SH-SY5Y (cell line): ENCODE measurements around the gene GET3.

ENCODE experiments used
- GATA2 ChIP-seq: IDR thresholded peaks from 2 replicates; pipeline ENCODE4 v1.6.1; 2011; ENCODE audit warnings: mild to moderate bottlenecking, low read depth, low read length
- GATA3 ChIP-seq: IDR thresholded peaks from 2 replicates; pipeline ENCODE4 v1.6.1; 2011; ENCODE audit warnings: low read depth, mild to moderate bottlenecking, low read length, moderate library complexity

The GET3 gene

DNA sequence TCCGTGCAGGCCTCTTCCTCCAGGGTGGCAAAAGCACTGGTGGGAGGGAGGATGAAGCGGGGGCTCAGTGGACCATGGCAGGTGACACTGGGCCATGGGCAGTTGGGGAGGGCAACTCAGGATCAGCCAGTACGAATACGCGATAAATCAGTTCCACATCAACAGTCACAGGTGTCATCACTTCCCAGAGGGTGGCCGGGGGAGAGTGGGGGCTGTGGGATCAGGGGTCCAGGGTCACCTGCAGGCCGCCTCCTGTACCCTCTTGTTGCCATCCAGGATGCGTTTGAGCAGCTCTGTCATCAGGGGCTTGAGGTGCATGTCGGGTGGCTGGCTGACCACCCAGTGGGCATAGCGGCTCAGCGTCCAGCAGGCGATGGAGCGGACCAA, 31.0 kb upstream of the GET3 start:
- TF ChIP-seq GATA3 (no peak), GATA2 (no peak)

DNA sequence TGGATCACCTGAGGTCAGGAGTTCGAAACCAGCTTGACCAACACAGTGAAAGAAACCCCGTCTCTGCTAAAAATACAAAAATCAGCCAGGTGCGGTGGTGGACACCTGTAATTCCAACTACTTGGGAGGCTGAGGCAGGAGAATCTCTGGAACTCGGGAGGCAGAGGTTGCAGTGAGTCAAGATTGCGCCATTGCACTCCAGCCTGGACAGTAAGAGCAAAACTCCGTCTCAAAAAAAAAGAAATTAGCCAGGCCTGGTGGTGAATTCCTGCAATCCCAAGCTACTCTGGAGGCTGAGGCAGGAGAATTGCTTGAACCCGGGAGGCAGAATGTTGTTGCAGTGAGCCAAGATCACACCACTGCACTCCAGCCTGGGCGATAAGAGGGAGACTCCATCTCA, 28.7 kb upstream of the GET3 start:
- TF ChIP-seq GATA2 (no peak), GATA3 (no peak)

DNA sequence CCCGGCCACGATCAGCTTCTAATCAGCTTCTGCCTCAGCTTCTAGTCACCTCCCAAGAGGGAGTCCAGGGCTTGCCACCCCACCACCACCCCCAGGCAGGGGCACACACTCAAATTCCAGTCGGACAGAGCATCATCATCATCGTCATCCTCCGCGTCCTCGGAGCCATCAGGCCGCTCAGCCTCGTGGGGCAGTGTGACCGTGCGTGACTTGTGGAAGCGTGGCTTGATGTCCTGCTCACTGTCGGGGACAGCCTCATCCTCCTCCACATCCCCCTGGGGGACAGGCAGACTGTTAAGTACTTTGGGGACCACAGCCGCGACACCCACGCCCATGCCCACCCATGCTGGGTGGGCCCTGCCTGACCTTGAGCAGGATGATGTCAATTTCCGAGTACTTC, 26.1 kb upstream of the GET3 start:
- no peak for TF ChIP-seq GATA2
- no peak for TF ChIP-seq GATA3

DNA sequence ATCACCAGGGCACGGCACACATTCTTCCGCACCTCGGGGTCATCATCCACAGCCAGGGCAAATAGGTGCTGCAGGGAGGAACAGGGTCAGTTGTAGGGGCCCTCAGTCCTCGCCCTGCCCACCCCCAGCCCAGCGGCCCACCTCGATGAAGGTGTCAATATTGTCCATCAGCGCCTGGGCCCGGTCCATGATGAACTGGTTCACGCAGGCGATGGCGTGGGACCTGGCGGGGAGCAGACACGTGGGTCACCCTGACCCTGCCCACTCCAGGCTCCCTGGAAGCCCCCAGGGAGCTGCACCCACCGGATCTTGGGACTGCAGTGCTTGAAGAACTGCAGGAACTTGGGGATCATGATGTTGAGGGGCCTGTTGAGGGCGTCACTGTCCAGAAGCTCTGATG, 22.2 kb upstream of the GET3 start:
- TF ChIP-seq GATA2 (no peak), GATA3 (no peak)

DNA sequence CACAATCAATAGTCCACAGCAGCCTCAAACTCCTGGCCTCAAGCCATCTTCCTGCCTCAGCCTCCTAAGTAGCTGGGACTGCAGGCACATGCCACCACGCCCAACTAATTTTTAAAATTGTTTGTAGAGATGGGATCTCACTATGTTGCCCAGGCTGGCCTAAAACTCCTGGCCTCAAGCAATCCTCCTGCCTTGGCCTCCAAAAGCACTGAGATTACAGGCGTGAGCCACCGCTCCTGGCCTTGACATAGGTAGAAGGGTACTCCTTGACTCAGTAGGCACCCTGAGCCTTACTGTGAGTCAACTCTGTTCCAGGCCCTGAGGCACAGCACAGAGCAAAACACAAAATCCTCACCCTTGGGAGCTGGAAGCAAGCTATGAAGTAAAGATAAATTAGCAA, 21.4 kb upstream of the GET3 start:
- TF ChIP-seq GATA2 = no peak
- TF ChIP-seq GATA3 = no peak

DNA sequence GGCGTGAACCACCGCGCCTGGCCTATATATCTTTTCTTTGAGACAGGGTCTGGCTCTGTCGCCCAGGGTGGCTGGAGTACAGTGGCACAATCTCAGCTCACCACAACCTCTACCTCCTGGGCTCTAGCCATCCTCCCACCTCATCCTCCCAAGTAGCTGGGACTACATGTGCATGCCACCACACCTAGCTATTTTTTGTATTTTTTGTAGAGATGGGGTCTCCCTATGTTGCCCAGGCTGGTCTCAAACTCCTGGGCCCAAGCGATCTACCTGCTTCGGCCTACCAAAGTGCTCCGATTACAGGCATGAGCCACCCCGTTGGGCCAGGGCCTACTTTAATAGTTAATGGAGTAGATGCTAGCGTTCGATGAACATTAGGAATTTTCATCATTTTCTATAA, 17.0 kb upstream of the GET3 start:
- TF ChIP-seq GATA2 = no peak
- TF ChIP-seq GATA3 = no peak

DNA sequence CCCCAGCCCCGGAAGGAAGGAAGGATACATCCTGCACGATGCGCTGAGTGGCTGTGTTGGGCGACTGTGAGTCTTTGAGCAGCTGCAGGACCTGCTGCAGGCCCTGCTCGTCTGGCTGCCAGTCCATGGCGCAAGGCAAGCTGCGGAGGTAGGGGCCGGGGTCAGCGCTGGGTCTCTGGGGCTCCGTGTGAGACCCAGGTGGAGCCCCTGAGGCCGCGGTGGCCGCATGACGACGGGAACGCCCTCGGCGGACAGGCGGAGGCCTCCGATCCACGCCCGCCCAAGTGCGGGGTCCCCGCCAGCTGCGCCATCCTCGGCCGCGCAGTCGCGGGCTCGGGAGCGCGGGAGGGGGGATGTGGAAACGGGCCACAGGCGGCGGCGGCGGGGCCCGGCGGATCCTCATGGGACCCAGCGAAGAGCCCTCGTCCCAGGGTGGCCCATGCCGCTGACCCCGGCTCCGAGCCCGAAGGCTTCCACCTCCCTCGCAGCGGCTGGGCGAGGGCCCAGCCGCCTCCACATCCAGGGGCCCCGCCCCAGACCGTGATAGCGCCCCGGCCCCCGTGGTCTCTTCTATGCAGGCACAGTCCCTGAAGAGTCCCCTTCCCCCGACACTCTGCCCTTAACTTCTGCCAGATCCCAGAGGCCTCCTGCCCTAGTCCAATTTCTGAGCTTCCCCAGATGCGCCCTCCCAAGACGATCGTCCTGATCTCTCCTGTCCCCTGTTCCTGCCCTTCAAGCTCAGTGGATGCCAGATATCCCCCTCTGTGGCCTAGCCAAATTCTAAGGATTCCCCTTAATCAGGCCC, 16.2 kb upstream of the GET3 start:
- TF ChIP-seq GATA3 (no peak), GATA2 (no peak)

DNA sequence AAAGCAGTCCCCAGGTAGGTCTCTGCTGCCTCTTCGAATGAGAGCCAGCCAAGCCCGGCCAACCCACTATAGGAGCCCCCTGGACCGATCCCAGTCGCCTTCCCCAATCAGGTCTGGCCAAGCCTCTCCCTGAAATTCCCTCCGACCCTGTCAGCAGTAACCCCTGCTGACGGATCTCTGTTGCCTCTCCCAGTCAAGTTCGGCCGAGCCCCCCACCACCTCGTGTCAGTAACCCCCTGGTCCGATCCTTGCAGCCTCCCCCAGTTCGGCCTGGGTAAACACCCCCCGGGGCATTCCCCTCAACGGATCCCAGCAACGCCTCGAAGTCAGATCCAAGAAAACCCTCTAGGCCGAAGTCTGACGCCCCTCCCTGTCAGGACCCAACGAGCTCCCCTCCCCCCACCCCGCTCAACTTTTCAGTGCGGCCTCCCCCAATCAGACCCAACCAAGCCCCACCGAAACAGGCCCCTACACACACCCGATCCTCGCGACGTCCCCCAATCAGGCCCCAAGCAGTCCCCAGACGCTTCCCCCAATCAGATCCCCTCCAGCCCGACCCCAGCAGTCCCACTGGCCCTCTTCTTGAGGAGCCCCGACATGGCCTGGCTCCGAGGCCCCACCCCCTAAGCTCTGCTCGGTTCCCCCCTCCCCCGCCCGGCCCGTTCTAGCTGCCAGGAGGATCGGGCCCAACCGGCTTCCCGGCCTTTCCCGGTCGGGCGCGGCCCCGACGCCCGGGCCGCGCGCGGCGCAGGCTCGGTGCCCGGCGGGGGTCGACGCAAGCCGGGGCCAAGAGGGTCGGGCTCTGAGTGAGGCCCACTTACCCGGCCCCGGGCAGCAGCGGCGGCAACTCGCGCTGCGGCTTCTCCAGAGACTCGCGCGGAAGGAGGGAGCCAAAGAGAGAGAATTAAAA, 15.4 kb upstream of the GET3 start:
- TF ChIP-seq GATA3 (no peak), GATA2 (no peak)

DNA sequence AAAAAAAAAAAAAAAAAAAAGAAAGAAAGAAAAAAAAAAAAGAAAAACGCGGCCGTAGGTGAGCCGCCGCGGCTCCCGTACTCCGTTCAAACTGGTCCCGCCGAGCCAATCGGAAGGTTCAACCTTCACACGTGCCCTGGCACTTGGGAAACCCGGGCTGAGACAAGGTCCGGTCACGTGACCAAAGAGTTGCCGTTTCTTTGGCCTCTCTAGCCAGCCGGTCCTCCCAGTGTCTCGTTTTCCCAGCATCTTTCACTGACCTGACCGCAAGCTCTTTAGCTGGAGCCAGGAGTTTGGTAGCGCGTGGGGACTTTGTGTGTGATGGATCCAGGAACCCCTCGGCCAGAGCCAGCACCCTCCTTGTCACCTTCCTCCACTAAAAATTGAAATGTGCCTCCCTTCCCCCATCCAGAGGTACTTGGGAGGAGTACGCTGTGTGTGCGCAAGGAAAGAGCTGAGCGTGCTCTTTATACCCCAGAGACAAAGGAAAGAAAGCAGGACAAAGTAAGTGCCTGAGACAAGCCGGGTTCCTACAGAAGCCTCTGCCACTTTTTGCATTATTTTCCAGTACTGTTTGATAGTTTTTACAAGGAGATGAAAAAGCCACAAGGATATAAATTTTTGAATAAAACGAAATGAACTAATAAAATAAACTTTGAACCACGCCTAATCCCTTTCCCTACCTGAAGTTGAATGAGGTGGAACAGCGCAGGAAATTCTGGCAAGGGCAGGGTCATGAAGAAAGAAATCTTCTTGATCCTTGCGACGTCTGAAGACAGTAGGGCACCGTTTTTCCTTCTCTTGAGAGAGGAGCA, 14.5 kb upstream of the GET3 start:
- no peak for TF ChIP-seq GATA2
- TF ChIP-seq GATA3 = no peak

DNA sequence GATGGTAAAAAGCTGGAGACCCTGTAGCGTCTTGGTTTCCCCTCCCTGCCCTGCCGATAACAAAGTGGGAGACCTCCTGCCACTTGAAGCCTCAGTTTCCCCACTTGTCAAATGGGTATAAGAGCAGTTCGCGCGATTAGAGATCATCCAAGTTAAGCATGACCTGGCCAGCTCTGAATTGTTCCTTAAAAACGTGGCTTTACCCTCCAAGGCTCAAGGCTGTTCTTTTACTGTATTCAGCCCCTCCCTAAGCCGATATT, 14.0 kb upstream of the GET3 start:
- TF ChIP-seq GATA3 (no peak), GATA2 (no peak)

DNA sequence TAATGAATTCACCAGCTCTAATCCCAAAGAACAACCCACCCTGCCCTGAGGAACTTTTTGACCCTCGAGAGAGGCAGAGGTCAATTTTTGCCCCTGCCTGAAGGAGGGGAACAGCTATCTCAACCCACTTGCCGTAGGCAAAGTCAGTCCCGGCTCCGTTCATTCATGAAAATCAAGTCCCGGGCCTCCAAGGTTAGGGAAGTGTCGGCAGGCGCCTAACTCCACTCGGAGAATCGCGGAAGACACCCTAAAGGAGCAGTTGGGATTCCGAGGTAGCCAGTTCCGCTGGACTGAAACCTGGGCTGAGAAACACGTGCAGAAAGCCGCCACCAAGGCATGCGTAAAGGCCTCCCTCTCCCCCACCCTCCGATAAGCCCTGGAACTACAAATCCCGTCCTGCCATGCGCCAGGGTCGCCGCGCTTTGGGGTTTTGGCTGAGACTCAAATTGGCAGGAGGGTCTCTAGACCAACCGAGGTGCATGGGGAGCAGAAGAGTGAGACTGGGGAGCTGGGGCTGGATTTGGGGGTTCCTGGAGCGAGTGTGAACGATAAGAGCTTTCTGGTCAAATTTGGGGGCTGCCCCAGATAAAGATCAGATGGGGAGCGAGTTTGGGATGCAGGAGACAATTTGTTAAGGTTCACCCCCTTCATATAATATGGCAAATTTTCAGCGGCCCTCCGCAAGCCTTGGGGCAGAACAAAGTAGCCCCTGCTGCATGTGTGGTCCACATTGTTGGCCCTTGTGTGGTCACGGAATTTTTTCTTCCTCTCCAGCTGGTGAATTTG, 13.5 kb upstream of the GET3 start, which contains the start of gene TNPO2:
Gene TNPO2 (minus strand): TSS at position 292 of the 786 bp plus-strand sequence. CDS start 2,955 bp downstream, outside the sequence.
- TF ChIP-seq GATA2 (peak; percentile 89), GATA3 (no peak; the same call in 1 of the 2 replicates)

DNA sequence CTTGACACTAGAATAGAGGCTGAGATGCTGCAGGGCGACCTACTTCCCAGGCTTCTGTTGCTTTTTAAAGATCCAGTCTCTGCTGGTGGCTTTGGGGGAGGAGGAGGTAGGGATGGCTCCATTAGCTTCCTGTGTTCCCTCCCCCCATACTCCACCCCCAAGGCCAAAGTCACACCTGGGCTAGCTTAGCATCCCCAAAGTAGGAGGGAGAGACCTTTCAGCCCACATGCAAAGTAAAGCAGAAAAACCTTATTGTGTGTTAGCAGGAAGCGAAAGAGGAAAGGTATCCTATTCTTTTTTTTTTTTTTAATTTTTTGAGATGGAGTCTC, 10.3 kb upstream of the GET3 start:
- TF ChIP-seq GATA2 (no peak), GATA3 (no peak)

DNA sequence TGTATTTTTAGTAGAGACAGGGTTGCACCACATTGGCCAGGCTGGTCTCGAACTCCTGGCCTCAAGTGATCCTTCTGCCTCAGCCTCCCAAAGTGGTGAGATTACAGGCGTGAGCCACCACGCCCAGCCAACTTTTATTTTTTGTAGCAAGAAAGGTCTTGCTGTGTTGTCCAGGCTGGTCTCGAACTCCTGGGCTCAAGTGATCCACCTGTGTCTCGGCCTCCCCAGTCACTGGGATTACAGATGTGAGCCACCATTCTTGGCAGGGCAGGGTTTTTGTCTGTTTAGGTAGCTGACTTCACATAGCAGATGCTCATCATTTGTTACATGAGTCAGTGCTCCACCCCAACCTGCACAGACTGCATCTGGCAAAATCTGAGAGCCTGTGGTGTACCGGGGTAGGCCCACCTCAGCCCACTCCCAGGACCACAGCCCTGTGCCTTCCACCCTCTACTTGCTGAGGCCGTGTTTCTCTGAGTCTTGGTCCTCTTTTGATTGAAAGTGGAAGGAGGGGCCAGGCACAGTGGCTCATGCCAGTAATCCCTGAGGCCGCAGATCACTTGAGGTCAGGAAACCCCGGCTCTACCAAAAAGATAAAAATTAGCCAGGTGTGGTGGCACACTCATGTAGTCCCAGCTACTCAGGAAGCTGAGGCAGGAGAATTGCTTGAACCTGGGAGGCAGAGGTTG, 9.4 kb upstream of the GET3 start:
- TF ChIP-seq GATA2 = no peak
- TF ChIP-seq GATA3 = no peak

DNA sequence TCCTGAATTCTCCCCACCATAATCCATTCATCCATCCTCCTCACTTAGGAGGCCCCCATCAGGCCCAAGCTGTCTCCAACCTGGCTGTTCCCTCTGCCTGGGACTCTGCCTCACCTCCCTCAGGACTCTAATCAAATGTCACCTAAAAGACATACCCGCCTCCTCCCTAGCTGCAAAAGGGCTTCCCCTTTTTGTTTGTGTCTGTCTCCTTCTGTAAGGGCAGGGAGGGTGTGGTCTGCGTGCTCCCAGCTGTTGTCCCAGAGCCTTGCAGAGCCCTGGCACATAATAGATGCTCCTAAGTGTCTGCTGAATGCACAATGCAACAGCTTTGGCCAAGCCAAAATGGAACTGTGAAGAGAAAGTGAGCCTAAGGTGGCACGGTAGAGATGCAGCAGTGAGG, 7.2 kb upstream of the GET3 start:
- TF ChIP-seq GATA2 (no peak), GATA3 (no peak)
